Measurements from ENCODE around the gene TNFAIP8. TPM values are rescaled to one million over a fixed set of nuclear protein-coding genes. Genes with fewer than 3 reads are reported as not detected.

Gene TNFAIP8
- total and polyA plus RNA-seq, 2 of the 13 experiments (the other 11 are each of a cell fraction or from before 2014, with no cell fraction given) = 6.4 to 11.2 TPM

DNA sequence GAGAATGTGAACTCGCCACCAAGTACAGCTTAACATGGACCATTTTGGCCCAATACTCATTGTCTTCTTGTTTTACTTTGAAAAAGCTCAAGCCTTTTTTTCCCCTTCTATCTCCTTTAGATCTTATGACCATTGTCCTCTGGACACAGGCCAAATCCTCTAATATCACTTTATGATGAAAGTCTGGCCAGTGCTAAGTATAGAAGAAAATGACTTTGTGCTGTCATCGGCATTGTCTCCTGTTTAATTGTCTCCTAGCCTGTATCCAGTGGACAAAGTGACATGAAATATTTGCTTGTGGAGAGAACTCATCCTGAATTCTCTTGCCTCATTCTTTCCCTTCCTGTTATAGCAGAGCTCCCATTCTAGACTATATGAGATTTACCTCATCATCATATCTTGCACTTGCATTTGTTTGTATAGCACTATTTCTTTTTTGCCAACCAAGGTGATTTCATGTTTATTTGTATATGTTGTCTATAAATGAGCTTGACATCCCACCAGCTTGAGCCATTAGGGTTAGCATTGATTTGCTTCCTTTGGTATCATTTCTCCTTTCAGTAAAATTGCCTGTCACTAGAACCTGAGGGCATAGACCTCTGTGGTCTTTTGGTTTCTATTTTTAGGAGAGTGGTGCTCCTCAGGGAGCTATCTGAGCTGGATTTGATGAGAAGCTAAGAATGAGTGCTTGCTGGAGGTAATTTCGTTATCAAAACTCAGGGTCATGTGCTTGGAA is 18.8 kb upstream of the TNFAIP8 start:
- in situ Hi-C loops (cut with HindIII; ENCODE audit: extremely low pct_ligation_motif_present, low pct_unique_long_range_greater_than_20kb) (no loop called here), intact Hi-C loops (cut with micrococcal nuclease; ENCODE audit: unreplicated experiment) (no loop called here)
- no peak overlapping the region for H3K27ac ChIP-seq (ENCODE audit: extremely low read length, insufficient read depth, low read length)
- no peak overlapping the region for H3K4me2 ChIP-seq (ENCODE audit: low read depth, low read length)
- H3K4me3 ChIP-seq (replicated peaks in 1 of 3; ENCODE audit: insufficient read depth in 1 of 3, low read depth in 2 of 3, low read length in 3 of 3) = no peak overlapping the region
- DNase-seq (ENCODE audit: low spot score) = no peak
- no peak overlapping the region for H2AFZ ChIP-seq (ENCODE audit: low read length)
- POLR2A ChIA-PET = no interaction called here
- H3K36me3 ChIP-seq (replicated peaks in 1 of 2; ENCODE audit: control insufficient read depth in 1 of 2, insufficient read depth in 2 of 2, low read length in 2 of 2) = no peaks in the 10 kb centered on the region
- ATAC-seq = no peak
- CTCF ChIA-PET (ENCODE audit: low intra/inter-chr PET ratio, low total read pairs) = no interaction called here
- 97% methylated on average over 3 of the region's 3 CpGs for WGBS (ENCODE audit: low lambda C conversion rate)
- no peaks in the 10 kb centered on the region for H3K27me3 ChIP-seq (ENCODE audit: control insufficient read depth in 1 of 2, insufficient read depth in 2 of 2, low read length in 2 of 2)
- no peak overlapping the region for H3K9ac ChIP-seq (ENCODE audit: insufficient read depth, low read depth, low read length)
- H3K4me1 ChIP-seq (ENCODE audit: insufficient read depth, low read length) = peaks cover 13% of the 10 kb centered on the region
- H4K20me1 ChIP-seq (ENCODE audit: insufficient read depth, low read length) = no peaks in the 10 kb centered on the region
- no peak for FAIRE-seq
- H3K9me3 ChIP-seq (ENCODE audit: low read length) = no peaks in the 10 kb centered on the region
- H3K79me2 ChIP-seq (ENCODE audit: insufficient read depth, low read length) = no peaks in the 10 kb centered on the region
- BruUV-seq (replicated peaks) = no TSS peak
- TF ChIP-seq, protein P1, sequence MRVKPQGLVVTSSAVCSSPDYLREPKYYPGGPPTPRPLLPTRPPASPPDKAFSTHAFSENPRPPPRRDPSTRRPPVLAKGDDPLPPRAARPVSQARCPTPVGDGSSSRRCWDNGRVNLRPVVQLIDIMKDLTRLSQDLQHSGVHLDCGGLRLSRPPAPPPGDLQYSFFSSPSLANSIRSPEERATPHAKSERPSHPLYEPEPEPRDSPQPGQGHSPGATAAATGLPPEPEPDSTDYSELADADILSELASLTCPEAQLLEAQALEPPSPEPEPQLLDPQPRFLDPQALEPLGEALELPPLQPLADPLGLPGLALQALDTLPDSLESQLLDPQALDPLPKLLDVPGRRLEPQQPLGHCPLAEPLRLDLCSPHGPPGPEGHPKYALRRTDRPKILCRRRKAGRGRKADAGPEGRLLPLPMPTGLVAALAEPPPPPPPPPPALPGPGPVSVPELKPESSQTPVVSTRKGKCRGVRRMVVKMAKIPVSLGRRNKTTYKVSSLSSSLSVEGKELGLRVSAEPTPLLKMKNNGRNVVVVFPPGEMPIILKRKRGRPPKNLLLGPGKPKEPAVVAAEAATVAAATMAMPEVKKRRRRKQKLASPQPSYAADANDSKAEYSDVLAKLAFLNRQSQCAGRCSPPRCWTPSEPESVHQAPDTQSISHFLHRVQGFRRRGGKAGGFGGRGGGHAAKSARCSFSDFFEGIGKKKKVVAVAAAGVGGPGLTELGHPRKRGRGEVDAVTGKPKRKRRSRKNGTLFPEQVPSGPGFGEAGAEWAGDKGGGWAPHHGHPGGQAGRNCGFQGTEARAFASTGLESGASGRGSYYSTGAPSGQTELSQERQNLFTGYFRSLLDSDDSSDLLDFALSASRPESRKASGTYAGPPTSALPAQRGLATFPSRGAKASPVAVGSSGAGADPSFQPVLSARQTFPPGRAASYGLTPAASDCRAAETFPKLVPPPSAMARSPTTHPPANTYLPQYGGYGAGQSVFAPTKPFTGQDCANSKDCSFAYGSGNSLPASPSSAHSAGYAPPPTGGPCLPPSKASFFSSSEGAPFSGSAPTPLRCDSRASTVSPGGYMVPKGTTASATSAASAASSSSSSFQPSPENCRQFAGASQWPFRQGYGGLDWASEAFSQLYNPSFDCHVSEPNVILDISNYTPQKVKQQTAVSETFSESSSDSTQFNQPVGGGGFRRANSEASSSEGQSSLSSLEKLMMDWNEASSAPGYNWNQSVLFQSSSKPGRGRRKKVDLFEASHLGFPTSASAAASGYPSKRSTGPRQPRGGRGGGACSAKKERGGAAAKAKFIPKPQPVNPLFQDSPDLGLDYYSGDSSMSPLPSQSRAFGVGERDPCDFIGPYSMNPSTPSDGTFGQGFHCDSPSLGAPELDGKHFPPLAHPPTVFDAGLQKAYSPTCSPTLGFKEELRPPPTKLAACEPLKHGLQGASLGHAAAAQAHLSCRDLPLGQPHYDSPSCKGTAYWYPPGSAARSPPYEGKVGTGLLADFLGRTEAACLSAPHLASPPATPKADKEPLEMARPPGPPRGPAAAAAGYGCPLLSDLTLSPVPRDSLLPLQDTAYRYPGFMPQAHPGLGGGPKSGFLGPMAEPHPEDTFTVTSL (CRISPR knock-in tag; IDR thresholded peaks at IDR 0.05; ENCODE audit: borderline replicate concordance) = no peak
- TF ChIP-seq, protein P2, sequence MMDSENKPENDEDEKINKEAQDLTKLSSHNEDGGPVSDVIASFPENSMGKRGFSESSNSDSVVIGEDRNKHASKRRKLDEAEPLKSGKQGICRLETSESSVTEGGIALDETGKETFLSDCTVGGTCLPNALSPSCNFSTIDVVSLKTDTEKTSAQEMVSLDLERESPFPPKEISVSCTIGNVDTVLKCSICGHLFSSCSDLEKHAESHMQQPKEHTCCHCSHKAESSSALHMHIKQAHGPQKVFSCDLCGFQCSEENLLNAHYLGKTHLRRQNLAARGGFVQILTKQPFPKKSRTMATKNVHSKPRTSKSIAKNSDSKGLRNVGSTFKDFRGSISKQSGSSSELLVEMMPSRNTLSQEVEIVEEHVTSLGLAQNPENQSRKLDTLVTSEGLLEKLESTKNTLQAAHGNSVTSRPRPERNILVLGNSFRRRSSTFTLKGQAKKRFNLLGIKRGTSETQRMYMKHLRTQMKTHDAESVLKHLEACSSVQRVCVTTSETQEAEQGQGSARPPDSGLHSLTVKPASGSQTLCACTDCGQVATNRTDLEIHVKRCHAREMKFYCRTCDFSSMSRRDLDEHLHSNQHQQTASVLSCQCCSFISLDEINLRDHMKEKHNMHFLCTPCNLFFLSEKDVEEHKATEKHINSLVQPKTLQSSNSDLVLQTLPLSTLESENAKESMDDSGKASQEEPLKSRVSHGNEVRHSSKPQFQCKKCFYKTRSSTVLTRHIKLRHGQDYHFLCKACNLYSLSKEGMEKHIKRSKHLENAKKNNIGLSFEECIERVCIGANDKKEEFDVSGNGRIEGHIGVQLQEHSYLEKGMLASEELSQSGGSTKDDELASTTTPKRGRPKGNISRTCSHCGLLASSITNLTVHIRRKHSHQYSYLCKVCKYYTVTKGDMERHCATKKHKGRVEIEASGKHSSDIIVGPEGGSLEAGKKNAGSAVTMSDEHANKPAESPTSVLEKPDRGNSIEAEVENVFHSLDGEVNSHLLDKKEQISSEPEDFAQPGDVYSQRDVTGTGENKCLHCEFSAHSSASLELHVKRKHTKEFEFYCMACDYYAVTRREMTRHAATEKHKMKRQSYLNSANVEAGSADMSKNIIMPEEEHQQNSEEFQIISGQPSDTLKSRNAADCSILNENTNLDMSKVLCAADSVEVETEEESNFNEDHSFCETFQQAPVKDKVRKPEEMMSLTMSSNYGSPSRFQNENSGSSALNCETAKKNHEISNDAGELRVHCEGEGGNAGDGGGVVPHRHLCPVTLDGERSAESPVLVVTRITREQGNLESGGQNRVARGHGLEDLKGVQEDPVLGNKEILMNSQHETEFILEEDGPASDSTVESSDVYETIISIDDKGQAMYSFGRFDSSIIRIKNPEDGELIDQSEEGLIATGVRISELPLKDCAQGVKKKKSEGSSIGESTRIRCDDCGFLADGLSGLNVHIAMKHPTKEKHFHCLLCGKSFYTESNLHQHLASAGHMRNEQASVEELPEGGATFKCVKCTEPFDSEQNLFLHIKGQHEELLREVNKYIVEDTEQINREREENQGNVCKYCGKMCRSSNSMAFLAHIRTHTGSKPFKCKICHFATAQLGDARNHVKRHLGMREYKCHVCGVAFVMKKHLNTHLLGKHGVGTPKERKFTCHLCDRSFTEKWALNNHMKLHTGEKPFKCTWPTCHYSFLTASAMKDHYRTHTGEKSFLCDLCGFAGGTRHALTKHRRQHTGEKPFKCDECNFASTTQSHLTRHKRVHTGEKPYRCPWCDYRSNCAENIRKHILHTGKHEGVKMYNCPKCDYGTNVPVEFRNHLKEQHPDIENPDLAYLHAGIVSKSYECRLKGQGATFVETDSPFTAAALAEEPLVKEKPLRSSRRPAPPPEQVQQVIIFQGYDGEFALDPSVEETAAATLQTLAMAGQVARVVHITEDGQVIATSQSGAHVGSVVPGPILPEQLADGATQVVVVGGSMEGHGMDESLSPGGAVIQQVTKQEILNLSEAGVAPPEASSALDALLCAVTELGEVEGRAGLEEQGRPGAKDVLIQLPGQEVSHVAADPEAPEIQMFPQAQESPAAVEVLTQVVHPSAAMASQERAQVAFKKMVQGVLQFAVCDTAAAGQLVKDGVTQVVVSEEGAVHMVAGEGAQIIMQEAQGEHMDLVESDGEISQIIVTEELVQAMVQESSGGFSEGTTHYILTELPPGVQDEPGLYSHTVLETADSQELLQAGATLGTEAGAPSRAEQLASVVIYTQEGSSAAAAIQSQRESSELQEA (CRISPR knock-in tag; IDR thresholded peaks at IDR 0.05; ENCODE audit: not compliant biosample characterization) = no peak
- TF ChIP-seq SATB2 (CRISPR knock-in tag; IDR thresholded peaks at IDR 0.05) (no peak), FOXO1 (CRISPR knock-in tag; IDR thresholded peaks at IDR 0.05) (no peak), MBNL3 (CRISPR knock-in tag; conservative IDR thresholded peaks at IDR 0.05) (no peak), ZNF776 (CRISPR knock-in tag; IDR thresholded peaks at IDR 0.05) (no peak), ZNF160 (CRISPR knock-in tag; IDR thresholded peaks at IDR 0.05) (no peak)
- TF ChIP-seq, protein P3, sequence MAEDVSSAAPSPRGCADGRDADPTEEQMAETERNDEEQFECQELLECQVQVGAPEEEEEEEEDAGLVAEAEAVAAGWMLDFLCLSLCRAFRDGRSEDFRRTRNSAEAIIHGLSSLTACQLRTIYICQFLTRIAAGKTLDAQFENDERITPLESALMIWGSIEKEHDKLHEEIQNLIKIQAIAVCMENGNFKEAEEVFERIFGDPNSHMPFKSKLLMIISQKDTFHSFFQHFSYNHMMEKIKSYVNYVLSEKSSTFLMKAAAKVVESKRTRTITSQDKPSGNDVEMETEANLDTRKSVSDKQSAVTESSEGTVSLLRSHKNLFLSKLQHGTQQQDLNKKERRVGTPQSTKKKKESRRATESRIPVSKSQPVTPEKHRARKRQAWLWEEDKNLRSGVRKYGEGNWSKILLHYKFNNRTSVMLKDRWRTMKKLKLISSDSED (CRISPR knock-in tag; IDR thresholded peaks at IDR 0.05) = no peak

Data from HepG2 (cell line).